NCI-H510A (cell line): ENCODE results near the gene METTL22.

Source experiments
- DNase-seq: peaks from one replicate; lab custom pipeline; 2025; lab: John Stamatoyannopoulos, UW

The METTL22 gene

GRCh38 chr16:8621572-8622314 is at the start of gene METTL22:
TSS of gene METTL22 (plus strand) at chr16:8621698. CDS start at chr16:8625666, 3,968 bp downstream.
- DNase-seq: peak; percentile 9

GRCh38 chr16:8572063-8572918 is 49.2 kb upstream of the METTL22 start:
- DNase-seq: no peak

- DNase-seq: no peak
These were observed 48.4 kb upstream of the METTL22 start for GRCh38 chr16:8572919-8573724.

DNA sequence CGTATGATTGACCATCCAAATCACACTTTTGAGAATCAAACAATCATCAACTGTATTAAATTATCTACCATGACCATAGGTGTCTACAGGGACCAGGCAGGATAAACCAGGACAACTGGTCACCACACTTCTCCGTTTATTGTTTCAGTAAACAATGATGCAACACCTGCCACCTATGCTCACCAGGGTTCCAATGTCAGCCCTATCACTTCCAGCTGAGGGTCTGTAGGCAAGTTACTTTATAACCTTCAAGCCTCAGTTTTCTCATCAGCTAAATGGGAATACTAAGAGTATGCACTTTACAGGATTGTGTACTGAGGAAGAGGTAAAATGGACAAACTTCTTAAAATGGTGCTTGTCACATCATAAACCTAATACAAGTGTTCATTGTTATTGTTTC is 46.1 kb upstream of the METTL22 start:
- no peak for DNase-seq

DNA sequence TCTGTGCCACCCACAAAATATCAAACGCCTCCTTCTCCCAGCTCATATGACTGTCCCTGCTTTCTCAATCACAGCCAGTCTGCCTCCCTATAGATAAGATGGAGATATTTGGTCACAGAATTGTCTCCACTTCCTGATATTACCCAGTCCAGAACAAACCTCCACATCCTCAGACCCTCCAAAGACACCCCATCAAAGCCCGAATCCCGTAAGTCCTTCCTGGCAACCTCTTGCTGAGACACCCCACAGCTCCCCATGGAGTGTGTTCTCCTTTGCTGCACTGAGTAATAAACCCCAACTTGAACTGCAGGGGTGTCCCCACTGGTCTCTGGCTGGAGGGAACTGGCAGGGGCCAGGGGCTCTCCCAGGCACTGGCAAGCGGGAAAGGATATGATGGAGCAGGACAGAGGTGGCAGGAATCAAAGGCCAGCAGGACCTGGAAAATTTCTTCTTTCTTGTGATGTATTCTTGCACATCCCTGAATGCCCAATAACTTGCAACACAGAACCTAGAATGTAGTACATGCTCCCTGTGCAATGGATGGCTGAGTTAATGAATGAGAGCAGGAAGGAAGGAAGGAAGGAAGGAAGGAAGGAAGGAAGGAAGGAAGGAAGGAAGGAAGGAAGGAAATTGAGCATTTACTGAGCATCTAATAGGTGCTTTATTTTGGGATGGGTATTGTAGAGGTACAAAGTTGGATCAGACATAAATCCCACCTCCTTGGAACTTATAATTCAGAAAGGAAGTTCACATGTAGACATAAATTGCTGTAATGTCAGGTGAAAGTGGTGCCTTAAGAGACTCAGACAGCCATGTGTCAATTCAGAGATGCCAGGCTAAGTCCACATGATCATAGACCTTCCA is 45.1 kb upstream of the METTL22 start:
- no peak for DNase-seq

- no peak for DNase-seq
These were observed 43.7 kb upstream of the METTL22 start for GRCh38 chr16:8577678-8578304.

DNA sequence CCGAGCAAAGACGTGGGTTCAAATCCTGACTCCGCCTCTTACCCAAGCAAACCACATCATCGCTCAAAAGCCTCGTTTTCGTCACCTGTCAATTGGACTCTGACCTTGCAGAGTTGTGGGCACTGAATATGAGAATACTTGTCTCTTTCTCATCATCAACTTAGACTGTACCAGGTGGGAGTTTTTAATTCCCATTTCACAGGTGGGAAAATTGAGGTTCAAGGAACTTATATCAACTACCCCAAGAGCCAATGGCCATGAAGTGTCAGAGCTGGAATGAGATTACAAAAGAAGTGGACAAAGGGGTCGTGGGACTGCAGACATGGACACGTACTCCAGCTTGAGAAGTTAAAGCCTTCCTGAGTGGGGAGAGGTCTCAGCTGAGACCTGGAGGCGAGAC is 41.9 kb upstream of the METTL22 start:
- DNase-seq: no peak

GRCh38 chr16:8581831-8582580 is 39.5 kb upstream of the METTL22 start:
- DNase-seq: no peak

DNA sequence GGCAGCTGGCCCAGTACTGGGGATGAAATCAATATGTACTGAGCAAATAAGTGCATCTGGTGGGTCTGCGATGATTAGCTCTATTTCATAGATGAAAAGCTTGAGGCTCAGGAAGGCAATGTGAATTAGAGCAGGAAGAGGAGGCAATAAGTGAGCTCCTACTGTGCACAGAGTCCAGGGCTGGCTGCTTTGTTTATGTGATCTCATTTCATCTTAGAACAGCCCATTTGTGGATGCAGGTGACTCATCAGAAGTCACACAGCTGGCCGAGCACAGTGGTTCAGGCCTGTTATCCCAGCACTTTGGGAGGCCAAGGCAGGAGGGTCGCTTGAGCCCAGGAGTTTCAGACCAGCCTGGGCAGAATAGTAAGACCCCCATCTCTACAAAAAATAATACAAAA is 38.3 kb upstream of the METTL22 start:
- DNase-seq: no peak

DNA sequence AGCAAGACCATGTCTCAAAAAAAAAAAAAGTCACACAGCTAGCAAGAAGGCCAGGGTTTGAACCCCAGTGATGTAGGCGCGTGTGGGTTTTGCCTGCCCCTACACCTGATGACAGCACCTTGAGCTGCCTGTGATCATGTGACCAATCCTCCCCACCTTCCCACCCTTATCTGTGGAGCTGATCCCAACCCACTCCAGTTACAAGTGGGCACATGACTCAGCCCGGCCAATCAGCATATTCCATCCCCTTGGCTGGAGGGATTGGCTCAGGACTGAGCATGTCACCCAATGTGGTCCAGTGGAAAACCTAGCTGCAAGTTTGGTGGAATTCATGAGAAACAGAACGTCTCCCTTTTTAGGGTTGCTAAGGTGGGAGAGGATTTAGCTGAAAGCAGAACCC is 37.8 kb upstream of the METTL22 start:
- DNase-seq: no peak

DNA sequence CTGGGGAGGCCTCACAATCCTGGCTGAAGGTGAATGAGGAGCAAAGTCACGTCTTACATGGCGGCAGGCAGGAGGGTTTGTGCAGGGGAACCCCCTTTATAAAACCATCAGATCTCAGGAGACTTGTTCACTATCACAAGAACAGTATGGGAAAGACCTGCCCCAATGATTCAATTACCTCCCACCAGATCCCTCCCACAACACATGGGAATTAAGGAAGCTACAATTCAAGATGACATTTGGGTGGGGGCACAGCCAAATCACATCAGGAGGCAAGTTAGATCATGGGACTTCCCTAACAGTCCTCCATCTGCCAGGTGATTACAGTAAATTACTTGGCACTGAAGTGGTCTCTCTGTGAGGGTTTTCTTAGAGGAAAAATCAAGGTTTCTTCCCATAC is 36.5 kb upstream of the METTL22 start:
- no peak for DNase-seq

GRCh38 chr16:8585857-8586256 is 35.6 kb upstream of the METTL22 start:
- no peak for DNase-seq

- no peak for DNase-seq
These were observed 34.4 kb upstream of the METTL22 start for GRCh38 chr16:8587065-8587464.

GRCh38 chr16:8588682-8589056 is 32.8 kb upstream of the METTL22 start:
- DNase-seq: no peak

- no peak for DNase-seq
These were observed 32.2 kb upstream of the METTL22 start for GRCh38 chr16:8589057-8589899.

DNA sequence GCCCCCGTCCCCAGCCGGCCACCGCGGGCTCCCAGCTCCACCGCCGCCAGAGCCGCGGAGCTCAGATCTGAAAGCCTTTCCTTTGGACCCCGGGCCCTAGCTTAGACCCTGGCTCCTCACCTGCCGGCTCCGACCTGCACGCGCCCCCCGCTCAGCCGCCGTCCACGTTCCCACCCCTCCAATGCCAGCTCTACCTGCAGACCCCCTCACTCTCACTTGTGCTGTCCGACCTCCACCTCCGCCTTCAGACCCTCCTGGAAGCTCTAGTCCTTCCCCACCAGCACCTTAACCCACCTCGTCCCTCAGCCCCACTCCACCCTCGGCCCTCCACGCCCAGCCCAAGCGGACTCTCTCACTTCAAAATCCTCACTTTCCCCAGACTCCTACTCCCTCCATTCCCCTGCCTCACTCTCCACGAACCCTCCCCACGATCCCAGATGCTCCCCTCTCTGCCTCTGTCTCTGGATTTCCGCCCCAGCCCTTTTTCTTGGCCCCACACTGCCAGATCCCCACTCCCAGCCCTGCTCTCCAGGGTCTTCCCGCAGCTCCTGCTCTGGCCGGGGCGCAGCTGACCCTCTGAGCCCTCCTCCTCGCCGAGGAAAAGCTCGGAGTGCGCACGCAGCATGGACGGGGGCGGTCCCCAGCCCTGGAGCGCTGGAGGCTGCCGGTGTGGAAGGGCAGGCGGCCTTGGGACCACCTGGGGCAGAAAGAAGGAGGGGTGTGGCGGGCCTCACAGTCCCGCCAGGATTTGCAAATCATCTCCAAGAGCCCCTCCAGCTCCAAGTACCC is 31.4 kb upstream of the METTL22 start, which contains the start of gene TMEM114:
TMEM114 (minus strand) TSS at position 612 of the 789 bp plus-strand sequence. CDS start 673 bp downstream, outside the sequence.
- DNase-seq: no peak

GRCh38 chr16:8590811-8591210 is 30.7 kb upstream of the METTL22 start:
- DNase-seq: no peak

- DNase-seq: no peak
These were observed 30.0 kb upstream of the METTL22 start for GRCh38 chr16:8591451-8591850.
